ENCODE measurements around the gene CRYBG1.

DNA sequence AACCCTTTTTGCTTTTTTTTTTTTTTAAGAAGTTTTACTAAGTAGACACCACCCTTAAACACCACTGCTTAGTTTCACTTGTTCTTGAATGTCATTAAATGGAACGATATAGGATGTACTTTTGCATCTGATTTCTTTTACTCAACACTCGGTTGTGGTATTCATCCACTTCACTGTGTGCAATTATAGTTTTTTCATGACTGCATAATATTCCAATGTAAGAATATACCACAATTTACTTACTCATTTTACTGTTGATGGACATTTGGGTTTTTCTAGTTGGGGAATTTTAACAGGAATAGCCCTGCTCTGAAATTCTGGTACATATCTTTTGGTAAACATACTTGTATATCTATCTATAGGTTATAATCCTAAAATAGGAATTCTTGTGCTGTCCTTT is 238.9 kb downstream of the CRYBG1 start:
- TF ChIP-seq, protein P1, sequence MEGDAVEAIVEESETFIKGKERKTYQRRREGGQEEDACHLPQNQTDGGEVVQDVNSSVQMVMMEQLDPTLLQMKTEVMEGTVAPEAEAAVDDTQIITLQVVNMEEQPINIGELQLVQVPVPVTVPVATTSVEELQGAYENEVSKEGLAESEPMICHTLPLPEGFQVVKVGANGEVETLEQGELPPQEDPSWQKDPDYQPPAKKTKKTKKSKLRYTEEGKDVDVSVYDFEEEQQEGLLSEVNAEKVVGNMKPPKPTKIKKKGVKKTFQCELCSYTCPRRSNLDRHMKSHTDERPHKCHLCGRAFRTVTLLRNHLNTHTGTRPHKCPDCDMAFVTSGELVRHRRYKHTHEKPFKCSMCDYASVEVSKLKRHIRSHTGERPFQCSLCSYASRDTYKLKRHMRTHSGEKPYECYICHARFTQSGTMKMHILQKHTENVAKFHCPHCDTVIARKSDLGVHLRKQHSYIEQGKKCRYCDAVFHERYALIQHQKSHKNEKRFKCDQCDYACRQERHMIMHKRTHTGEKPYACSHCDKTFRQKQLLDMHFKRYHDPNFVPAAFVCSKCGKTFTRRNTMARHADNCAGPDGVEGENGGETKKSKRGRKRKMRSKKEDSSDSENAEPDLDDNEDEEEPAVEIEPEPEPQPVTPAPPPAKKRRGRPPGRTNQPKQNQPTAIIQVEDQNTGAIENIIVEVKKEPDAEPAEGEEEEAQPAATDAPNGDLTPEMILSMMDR (IDR thresholded peaks at IDR 0.05; ENCODE audit: poor library complexity) = no peak
- TF ChIP-seq EZH2phosphoT487 (IDR thresholded peaks at IDR 0.05; ENCODE audit: low read depth, severe bottlenecking, unreplicated experiment) (no peak), EZH2 (IDR thresholded peaks at IDR 0.05; ENCODE audit: borderline replicate concordance) (no peak)
